Measurements from ENCODE around the gene PLXNA4.

PLXNA4 gene

DNA sequence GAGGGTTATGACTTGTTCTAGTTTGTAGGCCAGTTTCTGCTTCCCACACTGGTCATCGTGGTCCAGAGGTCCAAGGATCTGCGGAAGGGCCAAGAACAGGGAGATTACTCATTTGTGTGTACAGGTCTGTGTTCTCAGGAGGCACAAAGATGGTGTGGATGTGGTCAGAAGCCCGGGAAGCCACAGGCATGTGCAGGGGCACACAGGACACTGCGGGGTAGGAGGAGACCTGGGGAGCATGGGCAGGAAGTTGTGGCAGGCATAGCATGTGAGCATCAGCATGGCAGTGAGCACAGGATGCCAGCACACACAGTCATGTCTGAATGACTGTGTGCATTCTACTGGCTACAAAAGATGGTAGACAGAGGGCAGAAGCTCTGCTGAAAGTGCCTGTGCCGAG lies 445.8 kb downstream of the PLXNA4 start:
- DNase-seq: no peak

DNA sequence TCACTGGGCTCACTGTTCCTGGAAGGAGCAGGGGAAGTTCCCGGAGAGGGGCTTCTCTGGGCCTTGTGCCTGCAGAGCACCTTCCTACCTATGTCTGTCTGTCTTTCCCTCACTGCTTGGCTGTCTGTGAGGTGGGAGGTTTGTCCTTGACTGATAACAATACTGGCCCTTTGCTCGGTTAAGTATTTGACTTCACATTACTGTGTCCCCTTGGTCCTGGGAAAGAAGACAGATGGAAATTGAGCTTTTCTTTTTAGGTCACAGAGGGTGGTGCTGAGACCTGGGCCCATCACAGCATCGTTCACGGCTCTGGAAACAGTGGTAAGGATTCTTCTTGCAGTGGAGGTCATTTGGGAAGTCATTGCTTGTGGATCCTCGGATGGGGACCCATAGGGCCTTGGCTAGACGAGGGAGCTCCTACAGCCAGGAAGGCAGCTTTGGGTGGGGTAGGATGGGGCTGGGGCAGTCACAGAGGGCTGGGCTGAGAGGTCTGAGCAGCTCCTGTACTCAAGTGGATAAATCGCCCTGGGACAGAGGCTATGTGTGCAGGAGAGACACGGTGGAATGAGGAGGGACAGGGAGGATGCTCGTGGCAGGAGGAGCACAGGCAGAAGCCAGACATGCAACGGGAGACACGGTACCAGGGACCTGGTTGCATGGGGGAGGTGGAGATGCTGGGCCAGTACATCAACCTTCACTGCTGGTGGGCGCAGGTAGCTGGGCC lies 450.2 kb downstream of the PLXNA4 start:
- DNase-seq: no peak

DNA sequence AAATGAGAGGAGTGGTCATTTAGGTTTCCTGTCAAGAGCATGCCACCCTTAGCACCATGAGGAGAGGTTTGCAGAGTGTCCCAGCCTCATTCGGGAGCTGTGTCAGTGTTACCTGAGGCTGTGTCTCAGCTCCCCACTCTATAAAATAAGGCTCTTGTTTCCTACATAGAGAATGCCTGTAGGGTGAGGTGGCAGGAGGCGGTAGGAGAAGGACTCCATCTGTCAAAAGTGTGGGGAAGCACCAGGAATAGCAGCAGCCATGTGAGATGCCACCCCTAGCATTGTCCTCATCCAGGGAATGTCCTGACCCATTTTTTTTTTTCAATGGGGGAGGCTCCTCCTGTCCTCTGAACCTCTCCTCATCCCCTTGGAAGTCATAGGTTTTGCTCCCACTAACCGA lies 451.2 kb downstream of the PLXNA4 start:
- DNase-seq: no peak

DNA sequence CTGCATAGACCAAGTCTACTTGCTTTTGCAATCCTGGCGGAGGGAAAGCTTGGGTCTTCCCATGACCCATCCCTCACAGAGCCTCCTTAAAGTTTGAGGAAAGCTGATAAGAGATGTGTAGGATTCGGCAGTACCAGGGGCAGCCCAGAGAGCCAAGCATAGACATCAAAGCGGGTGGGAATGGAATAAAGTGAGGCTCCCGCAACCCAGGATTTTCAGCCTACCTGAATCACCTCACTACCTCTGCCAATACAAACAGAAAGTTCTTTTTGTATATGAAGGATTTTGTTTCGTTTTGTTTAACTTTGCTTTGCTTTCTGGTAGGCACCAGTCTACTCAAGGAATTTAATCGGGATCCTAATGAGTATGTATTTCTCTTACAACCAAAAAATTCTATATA lies 451.7 kb downstream of the PLXNA4 start:
- DNase-seq: no peak

DNA sequence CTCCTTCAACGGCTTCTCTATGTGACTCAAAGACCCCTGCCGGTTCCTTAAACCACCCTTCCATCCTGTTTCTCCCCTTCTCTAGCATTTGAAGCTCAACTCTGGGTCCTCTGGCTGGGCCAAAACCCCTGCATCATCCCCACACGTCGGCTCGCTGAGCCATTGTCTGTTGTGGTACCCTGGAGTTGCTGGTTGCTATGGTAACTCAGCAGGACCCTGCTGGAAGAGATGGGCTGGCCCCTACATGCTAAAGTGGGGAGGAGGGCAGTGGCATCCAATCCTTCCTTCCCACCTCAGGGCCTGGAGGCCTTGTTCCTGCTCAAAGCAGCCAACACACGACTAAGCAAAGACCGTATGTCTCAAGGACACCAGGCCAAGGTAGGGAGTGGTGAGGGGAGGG lies 452.5 kb downstream of the PLXNA4 start:
- DNase-seq: no peak

DNA sequence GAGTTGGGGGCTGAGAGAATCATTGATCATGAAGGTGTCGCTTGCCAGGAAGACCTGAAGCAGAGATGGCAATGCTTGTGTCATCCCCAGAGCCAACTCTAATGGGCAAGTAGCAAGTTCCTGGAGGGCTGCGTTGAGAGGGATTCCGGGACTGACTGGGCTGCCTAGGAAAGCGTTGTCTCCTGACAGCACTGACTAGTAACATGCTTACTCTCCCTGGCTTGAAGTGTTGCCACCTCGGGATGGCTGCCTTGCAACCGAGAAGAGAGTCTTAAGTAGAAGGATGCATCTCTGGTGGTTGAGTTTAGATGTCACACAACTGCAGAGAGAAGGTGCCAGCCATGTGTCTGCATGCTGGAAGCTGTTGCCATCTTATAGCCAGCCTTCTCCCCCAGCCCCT lies 453.4 kb downstream of the PLXNA4 start:
- DNase-seq: no peak

DNA sequence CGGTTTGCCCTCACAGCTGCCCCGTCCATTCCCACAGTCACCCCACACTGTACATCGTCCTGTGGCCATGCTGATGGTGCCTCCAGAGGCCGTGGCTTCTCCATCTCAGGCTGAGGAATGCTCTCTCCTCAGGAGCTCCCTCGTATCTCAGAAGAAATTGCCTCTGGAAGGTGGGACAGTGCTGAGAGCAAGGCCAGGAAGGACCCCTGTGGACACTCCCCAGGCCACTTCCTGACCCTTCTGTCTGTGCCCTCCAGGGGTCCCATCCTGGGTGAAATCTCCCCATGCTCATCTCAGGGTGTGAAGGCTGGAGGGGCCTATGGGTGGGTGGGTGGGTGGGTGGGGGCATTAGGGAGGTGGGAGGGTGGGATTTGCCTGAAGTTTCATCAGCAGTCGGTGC lies 454.3 kb downstream of the PLXNA4 start:
- no peak for DNase-seq

DNA sequence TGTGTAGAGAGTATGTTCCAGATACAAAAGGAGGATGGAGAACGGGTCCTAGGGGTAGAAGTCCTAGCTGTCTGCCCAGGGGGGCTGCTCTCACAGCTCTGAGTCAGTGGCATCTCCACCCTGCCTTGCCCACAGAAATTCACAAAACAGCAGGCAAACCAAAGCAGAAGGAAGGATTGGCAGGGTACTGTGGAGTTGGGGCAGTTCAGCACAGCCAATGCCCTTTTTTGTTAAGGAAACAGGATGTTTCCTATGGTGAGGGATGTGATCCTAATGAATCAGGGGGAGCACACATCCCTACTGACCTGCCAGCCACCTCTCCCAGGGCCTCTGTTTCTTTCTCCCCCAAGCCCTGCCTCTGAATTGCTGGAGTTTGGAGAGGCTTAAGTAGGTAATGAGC lies 457.6 kb downstream of the PLXNA4 start:
- DNase-seq: no peak

DNA sequence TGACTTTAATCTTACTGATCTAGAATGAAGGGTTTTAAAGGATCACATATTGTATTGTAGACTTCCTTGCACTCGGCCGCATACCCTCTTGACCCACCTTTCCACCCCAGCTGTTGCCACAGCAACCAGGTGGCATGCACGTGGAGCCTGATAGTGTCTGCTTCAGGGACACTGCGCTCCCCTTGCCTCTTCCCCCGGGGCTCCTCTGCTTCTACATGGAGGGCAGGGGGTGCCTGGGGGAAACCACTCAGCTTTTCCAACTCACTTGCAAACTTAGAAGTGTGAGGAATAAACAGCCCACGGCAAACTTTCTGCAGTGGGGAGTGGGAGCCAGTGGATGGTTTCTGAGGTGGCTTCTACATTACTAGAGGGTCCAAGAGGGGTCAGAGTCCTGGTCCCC lies 458.6 kb downstream of the PLXNA4 start:
- no peak for DNase-seq

DNA sequence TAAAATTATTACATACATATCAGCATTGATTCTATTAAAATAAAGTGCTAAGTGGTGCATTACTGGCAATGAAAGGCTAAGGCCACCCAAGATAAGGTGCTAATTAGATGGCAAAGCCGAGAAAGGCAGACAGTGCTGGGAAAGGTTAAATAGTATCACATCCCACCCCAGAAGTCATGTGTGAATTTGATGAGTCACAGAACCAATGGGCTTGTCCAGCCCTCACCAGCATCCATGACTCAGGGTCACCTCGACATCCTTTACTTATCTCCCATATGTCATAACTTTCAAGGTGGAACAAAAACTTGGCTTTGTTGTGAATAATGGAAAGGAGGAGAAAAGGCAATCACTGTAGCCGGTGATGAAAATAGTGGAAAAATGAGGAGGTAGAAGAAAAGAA lies 459.1 kb downstream of the PLXNA4 start:
- DNase-seq: no peak

DNA sequence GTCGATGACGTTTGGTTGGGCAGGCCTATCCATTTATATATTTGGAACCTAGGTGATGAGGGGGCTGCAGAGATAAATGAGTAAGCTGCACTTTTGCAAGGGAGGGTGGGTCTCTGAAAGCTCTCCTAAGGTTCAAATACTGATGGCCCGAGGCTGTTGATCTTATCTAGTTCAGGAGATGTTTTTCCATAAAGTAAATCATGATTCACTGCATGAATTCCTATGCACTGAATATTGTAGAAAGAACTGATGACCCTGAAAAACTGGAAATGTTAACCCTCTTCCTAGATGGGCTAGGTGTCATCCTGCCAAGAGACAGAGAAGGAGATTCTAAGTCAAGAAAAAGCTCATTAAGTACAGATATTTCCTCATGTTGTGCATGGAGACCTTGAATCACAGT lies 459.9 kb downstream of the PLXNA4 start:
- no peak for DNase-seq

DNA sequence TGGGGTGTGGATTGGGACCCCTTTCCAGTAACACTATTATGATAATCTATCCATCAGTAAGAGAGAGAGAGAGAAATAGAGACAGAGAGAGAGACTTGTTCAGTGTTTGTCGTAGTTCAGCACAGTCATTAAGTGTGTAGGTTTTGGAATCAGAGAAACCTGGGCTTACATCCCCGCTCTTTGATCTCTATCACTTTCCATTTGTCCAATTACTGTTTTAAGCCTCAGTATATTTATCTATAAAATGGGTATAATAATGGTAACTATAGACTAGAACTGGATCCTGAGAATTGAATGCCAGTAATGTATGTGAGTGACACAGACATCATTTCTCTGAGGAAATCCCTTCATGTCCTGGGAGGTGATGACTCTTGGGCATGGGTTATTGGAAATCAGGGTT lies 460.5 kb downstream of the PLXNA4 start:
- DNase-seq: no peak

DNA sequence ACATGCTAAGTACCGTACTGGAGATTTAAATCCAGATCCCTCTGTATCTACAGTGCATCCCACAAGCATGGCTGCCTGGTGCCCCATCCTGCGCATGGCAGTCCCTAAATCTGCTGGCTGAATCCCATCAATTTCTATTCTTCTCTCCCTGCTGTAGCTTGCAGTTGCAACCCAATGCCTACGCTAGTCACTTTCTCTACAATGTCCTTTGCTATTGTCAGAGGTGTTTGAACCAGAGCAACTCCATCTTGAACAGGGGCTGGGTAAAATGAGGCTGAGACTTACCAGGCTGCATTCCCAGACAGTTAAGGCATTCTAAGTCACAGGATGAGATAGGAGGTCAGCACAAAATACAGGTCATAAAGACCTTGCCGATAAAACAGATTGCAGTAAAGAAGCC lies 461.2 kb downstream of the PLXNA4 start:
- no peak for DNase-seq

DNA sequence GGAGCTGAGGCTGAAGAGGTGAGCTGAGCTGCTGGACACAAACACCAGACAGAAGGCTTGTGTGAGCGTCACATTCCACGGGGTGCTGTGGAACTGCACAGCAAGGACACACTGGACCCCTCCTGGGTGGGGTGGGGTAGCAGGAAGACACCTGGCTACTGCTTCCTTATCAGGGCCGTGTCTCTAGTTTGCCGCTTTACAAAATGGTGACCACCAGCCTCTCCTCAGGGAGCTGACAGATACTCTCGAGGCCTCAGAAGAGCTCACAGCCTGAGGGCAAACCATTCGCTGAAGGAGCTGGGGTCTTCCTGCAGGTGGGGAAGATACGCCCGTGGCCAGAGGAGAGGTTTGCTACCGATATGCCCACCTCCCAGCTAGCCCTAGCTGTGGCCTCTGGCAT lies 461.9 kb downstream of the PLXNA4 start:
- no peak for DNase-seq

DNA sequence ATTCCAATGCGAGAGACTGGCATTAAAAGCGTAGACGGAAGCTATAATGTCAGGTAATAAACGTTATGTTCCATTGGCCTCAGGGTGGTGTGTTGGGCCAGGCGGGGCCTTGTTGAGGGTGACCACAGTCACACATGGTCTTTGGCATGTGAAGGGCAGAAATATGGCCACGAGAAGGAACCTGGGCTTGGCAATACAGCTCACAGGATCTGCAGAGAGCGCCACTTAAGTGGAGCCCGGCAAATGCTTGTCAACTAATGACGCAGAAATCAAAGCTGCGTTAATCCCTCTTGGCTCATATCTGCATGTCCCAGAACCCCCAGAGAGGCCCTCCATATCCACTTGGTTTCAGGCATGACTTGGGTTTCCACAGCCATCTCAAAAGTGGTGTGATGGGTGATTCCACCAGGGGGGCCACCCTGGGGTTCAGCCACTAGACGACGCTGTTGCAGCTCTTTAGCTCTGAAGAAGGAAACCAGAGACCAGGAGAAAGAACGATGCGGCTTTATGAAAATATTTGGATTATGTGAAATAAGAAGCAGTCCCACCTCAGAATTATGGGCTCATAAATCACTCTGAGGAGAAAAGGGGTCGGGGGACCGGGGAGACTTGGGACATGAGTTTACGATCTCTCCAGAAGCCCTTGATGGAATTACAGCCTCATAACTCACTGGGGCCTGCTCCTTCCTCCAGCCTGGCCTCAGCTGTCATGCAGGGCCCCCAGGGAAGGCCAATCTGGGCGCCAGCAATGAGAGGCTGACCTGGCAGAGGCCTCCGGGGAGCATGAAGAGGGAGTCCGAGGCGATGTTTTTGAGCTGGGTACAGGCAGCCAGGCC lies 462.5 kb downstream of the PLXNA4 start:
- no peak for DNase-seq

DNA sequence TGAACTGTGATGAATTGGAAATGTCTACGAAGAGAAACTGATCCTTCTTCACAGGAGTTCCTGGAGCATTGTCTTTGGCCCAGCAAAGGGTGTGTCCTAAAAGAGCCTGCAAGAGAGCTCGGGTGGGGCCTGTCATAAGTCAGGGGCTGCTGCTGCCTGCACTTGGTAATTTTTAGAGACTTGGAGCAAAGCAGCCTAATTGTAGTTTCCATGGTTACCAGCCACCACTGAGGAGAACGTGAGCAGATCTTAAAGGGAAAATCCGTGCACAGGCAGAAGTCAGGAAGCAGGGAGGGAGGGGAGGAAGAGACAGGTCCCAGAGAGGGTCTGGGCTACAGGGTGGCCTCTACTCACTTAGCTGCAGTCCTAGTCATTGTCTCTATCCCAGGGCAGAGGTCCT lies 463.6 kb downstream of the PLXNA4 start:
- DNase-seq: no peak

DNA sequence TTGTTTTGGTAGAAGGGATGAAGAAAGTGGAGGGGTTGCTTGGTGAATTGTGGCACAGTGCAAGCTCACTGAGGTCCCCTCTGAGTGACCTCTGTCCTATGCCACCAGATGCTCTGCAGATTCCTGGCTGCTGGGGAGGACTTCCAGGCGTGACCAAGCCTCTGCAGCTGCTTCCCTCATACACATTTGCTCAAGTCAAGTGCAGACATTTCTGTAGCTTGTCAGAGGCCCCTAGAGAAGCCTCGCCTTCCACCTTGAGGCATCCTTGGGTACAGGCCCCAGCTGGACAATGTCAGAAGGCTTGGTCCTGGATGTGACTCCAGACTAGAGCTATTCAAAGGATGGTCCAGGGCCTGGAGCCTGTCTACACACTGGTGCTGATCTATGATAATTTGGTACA lies 464.2 kb downstream of the PLXNA4 start:
- no peak for DNase-seq

DNA sequence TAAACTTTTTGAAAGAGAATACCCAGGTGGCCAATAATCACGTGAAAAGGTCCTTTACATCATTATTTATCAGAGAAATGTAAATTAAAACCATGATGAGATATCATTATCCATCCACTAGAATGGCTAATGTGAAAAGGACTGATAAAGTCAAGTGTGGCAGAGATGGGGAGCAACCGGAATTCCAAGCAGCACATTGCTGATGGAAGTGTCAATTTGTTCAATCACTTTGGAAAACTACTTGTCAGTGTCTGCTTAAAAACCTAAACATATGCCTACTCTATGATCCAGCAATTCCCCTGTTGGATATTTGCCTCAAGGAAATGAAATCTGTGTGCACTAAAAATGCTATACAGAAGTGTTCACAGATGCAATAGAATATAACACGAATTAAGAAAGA lies 465.6 kb downstream of the PLXNA4 start:
- no peak for DNase-seq

DNA sequence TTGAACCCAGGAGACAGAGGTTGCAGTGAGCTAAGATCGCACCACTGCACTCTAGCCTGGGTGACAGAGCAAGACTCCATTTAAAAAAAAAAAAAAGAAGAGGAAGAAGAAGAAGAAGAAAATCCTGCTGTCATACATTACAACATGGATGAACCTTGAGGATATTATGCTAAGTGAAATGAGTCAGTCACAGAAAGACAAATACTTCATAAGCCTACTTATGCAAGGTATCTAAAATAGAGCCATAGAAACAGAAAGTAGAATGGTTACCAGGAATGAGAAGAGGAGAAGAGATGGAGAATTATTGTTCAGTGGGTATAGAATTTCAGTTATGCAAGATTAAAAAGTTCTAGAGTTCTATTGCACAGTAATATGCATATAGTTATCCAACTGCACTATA lies 466.5 kb downstream of the PLXNA4 start:
- no peak for DNase-seq

DNA sequence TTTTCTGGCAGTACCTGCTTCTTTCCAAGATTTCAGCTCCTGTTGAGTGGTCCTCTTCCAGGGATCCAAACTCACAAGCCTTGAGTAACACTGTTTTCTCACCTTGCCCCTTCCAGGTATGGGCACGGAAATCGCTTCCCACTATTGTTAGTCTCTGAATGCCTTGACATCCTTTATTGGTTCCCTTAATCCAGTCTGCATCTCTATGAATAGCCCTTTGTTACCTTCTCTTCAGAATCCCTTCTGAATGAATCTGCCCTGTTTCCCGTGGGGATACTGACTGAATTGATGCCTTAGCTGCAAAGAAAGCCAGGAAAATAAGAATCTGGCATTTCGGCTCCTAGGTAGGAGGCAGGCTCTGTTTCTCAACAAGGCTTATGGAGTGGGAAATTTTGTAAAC lies 467.7 kb downstream of the PLXNA4 start:
- DNase-seq: no peak

DNA sequence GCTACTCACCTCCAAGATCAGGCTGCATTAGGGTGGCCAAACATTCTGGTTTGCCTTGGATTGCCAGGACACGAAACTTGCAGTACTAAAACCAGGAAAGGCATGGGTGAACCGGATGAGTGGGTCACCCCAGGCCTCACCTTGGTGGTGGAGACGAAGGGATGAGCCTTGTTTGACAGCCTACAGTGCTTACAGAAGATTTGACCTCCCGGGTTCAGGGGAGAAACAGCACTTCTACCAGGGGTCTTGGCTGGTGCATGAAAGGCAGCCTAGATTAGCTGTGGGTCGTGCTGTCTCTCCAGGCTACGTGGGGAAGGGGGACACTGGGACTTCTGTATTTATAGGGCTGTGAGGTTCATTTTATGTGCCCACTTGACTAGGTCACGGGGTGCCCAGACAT lies 469.8 kb downstream of the PLXNA4 start:
- DNase-seq: no peak

DNA sequence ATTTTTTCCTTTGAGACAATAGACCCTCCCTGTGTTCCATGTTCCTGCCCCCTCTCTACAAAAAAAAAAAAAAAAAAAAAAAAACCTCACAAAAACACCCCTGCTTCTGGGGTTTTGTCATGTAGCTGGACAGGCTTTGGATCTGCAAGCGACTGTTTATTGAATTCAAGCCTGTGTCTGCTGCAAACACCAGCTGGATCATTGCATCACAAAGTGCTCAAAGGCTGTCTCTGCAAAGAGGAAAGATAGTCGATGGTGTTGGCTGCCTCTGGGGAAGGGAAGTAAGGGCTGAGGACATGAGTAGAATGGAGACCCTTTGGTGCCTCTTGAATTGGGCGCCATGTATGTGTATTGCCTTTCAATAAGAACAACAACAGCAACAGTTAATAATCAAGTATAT lies 471.2 kb downstream of the PLXNA4 start:
- DNase-seq: no peak

DNA sequence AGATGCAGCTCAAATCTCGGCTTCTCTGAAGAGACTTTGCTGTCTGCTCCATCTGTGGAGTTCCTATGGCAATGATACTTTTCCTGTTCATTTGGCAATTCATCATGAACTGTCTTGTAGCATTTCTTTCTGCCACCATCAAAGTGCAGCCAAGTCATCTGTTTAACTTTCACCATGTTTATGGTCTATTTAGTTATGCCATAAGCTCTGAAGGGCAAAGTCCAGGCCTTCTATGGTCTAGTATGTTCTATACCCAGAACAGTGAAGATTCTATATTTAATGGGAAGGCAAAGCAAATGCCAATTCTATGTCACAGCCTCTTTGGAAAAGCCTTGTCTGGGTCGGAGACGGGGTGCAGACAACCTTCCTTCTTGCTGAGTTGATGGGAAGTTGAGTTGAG lies 472.6 kb downstream of the PLXNA4 start:
- no peak for DNase-seq

DNA sequence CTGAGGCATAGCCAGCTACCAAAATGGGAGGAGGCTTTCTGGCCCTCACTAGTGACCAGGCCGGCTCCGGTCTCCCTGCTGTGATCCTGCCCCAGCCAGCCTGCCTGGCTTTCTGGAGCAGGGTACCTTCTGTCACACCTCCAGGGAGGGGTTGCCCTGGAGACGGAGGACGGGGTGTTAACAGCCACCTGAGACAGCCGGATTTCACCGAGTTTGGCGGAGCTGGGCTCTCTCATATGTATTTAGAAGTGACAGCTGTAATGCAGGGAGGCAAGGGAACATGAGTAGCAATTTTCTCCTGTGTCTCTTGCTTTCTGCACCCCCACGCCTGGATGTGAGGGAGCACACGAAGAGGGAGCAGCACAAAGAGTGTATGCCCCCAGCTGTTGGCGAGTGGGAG lies 473.3 kb downstream of the PLXNA4 start:
- no peak for DNase-seq

DNA sequence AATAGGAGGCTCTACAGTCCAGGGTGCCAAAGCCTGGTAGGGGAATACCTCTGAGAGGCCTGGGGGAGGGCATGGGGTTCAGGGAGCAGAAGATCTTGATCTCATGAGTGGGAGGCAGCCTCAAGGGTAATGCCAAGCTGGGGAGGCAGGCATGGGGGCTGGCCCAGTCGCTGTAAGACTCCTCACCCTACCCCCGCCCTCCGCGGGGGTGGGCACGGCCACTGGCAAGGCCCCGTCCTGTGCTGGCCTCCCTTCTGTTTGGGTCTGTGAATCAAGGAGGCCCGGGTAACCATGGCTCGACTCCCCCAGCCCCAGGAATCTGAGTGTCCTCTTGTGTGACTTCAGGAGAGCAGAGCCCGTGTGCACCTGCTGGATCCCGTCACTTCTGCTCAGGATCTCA lies 473.9 kb downstream of the PLXNA4 start:
- DNase-seq: no peak

Data from NCI-H1930 (cell line).